IMR-90 (cell line): ENCODE results near the gene PIAS1. TPM values are rescaled to one million over a fixed set of nuclear protein-coding genes. Genes with fewer than 3 reads are reported as not detected.

Source experiments
- ATAC-seq: fragments of 200-7000 bp; cut with Tn5 transposase; 2 replicates; pipeline ENCODE4 v1.9.1; 2020; ENCODE audit warnings: low read depth, mild to moderate bottlenecking, moderate library complexity
- BruUV-seq: library from RNA; stranded (reverse); fragments of 400-500 nt; replicated peaks from 2 replicates; lab custom pipeline; 2021; lab: Mats Ljungman, UMichigan
- CTCF ChIA-PET: fragments of 300-600 bp; formaldehyde crosslinking; extraction: SDS; loops from one replicate; lab custom pipeline; 2021; ENCODE audit warnings: antibody characterized with exemption; lab: Yijun Ruan, JAX
- POLR2A ChIA-PET: fragments of 300-600 bp; sonication (Branson Sonifier 250); formaldehyde crosslinking; loops from one replicate; lab custom pipeline; 2022; ENCODE audit warnings: antibody characterized with exemption; ENCODE audit not compliant: unreplicated experiment; lab: Charles Lee
- DNase-seq: peaks from one replicate; pipeline ENCODE4 v3.0.0; 2013
- H2AFZ ChIP-seq: replicated peaks from 2 replicates; pipeline ENCODE3; 2013; ENCODE audit warnings: low read length, mild to moderate bottlenecking; ENCODE audit not compliant: poor library complexity
- H2AK5ac ChIP-seq: 2 replicates; pipeline ENCODE4 v1.6.1; 2013; ENCODE audit warnings: low read depth, low read length, inconsistent platforms
- H2AK9ac ChIP-seq: replicated peaks from 2 replicates; pipeline ENCODE3; 2013; ENCODE audit warnings: mild to moderate bottlenecking, low read depth, low read length, moderate library complexity; ENCODE audit not compliant: poor library complexity
- H2BK120ac ChIP-seq: 2 replicates; pipeline ENCODE4 v1.6.1; 2013; ENCODE audit warnings: low read depth, low read length, inconsistent platforms
- H2BK15ac ChIP-seq: 3 replicates; pipeline ENCODE4 v1.6.1; 2013; ENCODE audit warnings: low read depth, low read length, inconsistent platforms
- H2BK20ac ChIP-seq: 2 replicates; pipeline ENCODE4 v1.6.1; 2013; ENCODE audit warnings: low read depth, mild to moderate bottlenecking, inconsistent platforms, low read length, moderate library complexity
- H2BK5ac ChIP-seq: 2 replicates; pipeline ENCODE4 v1.6.1; 2013; ENCODE audit warnings: mild to moderate bottlenecking, low read depth, low read length, inconsistent platforms; ENCODE audit not compliant: poor library complexity, severe bottlenecking
- H3K14ac ChIP-seq: replicated peaks from 2 replicates; pipeline ENCODE4 v1.6.1; 2013; ENCODE audit warnings: low read depth, low read length, inconsistent platforms
- H3K18ac ChIP-seq: 2 replicates; pipeline ENCODE4 v1.6.1; 2013; ENCODE audit warnings: low read depth, low read length, control low read depth
- H3K23ac ChIP-seq: 2 replicates; pipeline ENCODE4 v1.6.1; 2013; ENCODE audit warnings: low read depth, low read length, inconsistent platforms
- H3K27ac ChIP-seq: 2 replicates; pipeline ENCODE4 v1.5.1; 2013; ENCODE audit warnings: mild to moderate bottlenecking, control low read depth, low read length; ENCODE audit not compliant: insufficient read depth
- H3K27me3 ChIP-seq: 2 replicates; pipeline ENCODE4 v1.6.1; 2013; ENCODE audit warnings: low read length; ENCODE audit not compliant: control insufficient read depth, insufficient read depth
- H3K36me3 ChIP-seq: 2 replicates; pipeline ENCODE4 v1.6.1; 2013; ENCODE audit warnings: low read length, mixed read lengths; ENCODE audit not compliant: control insufficient read depth, insufficient read depth
- H3K4ac ChIP-seq: 2 replicates; pipeline ENCODE4 v1.6.1; 2013; ENCODE audit warnings: low read depth, low read length, inconsistent platforms
- H3K4me1 ChIP-seq: 2 replicates; pipeline ENCODE4 v1.6.1; 2013; ENCODE audit warnings: low read length, mixed read lengths; ENCODE audit not compliant: control insufficient read depth, insufficient read depth
- H3K4me2 ChIP-seq: 2 replicates; pipeline ENCODE4 v1.6.1; 2013; ENCODE audit warnings: low read depth, mild to moderate bottlenecking, control low read depth, low read length, moderate library complexity
- H3K4me3 ChIP-seq: 2 replicates; pipeline ENCODE4 v1.5.1; 2013; ENCODE audit warnings: low read depth, mild to moderate bottlenecking, control low read depth, low read length, moderate library complexity; ENCODE audit not compliant: insufficient read depth
- H3K56ac ChIP-seq: 2 replicates; pipeline ENCODE4 v1.6.1; 2013; ENCODE audit warnings: low read length, inconsistent platforms; ENCODE audit not compliant: insufficient read depth; ENCODE audit errors: extremely low read depth
- H3K79me1 ChIP-seq, 2 experiments: 2 replicates each; pipeline ENCODE4 v1.6.1; 2013; ENCODE audit warnings: low read length in 2 of 2, inconsistent platforms in 1 of 2, low read depth in 1 of 2
- H3K9ac ChIP-seq: 2 replicates; pipeline ENCODE4 v1.6.1; 2013; ENCODE audit warnings: low read depth, low read length, control low read depth
- H3K9me1 ChIP-seq: 2 replicates; pipeline ENCODE4 v1.6.1; 2013; ENCODE audit warnings: low read length, inconsistent platforms; ENCODE audit not compliant: insufficient read depth
- H3K9me3 ChIP-seq: 2 replicates; pipeline ENCODE4 v1.6.1; 2013; ENCODE audit warnings: low read length; ENCODE audit not compliant: control insufficient read depth, insufficient read depth
- H4K20me1 ChIP-seq: 2 replicates; pipeline ENCODE4 v1.6.1; 2013; ENCODE audit warnings: low read length, inconsistent platforms; ENCODE audit not compliant: insufficient read depth
- H4K5ac ChIP-seq: 2 replicates; pipeline ENCODE4 v1.6.1; 2013; ENCODE audit warnings: mild to moderate bottlenecking, low read depth, low read length, control low read depth
- H4K8ac ChIP-seq, 2 experiments: 2 replicates each; pipeline ENCODE4 v1.6.1; 2013; ENCODE audit warnings: low read depth in 2 of 2, low read length in 2 of 2, control low read depth in 1 of 2, inconsistent platforms in 1 of 2
- H4K91ac ChIP-seq: 2 replicates; pipeline ENCODE4 v1.6.1; 2013; ENCODE audit warnings: low read depth, low read length, inconsistent platforms; ENCODE audit not compliant: insufficient read depth
- MAFK ChIP-seq: IDR thresholded peaks from 2 replicates; pipeline ENCODE4 v1.6.1; 2012; ENCODE audit warnings: low read depth, low read length, improper control_type of control experiment
- RAD21 ChIP-seq: IDR thresholded peaks from 2 replicates; pipeline ENCODE4 v1.6.1; 2012; ENCODE audit warnings: low read length, improper control_type of control experiment
- WGBS, 2 experiments: methylation state at CpG; one replicate each; pipeline versions ENCODE4 v1.1.5 to v1.1.7; 2013; ENCODE audit warnings: missing lambda C conversion rate in 2 of 2; ENCODE audit not compliant: insufficient read length in 1 of 2; ENCODE audit errors: extremely low coverage in 2 of 2; 5-methylcytosine and 5-hydroxymethylcytosine counted together
- dilution Hi-C: fragments of 300-500 bp; cut with HindIII; formaldehyde crosslinking; loops from one replicate; pipeline ENCODE4 v1.14.3; 2018; ENCODE audit warnings: low sequenced_read_pairs; ENCODE audit not compliant: unreplicated experiment
- in situ Hi-C: fragments of 300-500 bp; cut with MboI; formaldehyde crosslinking; loops from 3 replicates; pipeline ENCODE4 v1.14.3; 2019; ENCODE audit warnings: low sequenced_read_pairs, inconsistent platforms, mixed read lengths
- intact Hi-C: fragments of 100-400 bp; cut with micrococcal nuclease; formaldehyde crosslinking; loops from 2 replicates; pipeline ENCODE4 v1.10.0; 2022
- polyA plus RNA-seq, 3 experiments: library from polyadenylated mRNA; depleted of rRNA; stranded (reverse); fragments of >200 nt; gene quantifications; 2 replicates each; pipeline ENCODE4 v1.2.3, GENCODE V29; 2012; ENCODE audit warnings: low replicate concordance in 1 of 3
- total RNA-seq: library from RNA; depleted of rRNA; stranded (reverse); fragments of >200 nt; gene quantifications from 2 replicates; pipeline ENCODE4 v1.2.3, GENCODE V29; 2012

Gene PIAS1
- total and polyA plus RNA-seq, 2 of the 4 experiments (the other 2 are of a cell fraction): 20.0 to 63.6 TPM

- Histone ChIP-seq H4K91ac (no peak overlapping the region), H4K20me1 (peaks cover 8% of the 10 kb centered on the region; the same call in 1 of the 2 replicates), H3K4me1 (peaks cover 8% of the 10 kb centered on the region), H2AK9ac (no peak overlapping the region), H2AK5ac (no peak overlapping the region), H3K9ac (no peak overlapping the region), H3K56ac (no peak overlapping the region), H2BK15ac (no peak overlapping the region), H4K5ac (no peak overlapping the region), H3K4me2 (no peak overlapping the region), H3K27me3 (no peaks in the 10 kb centered on the region), H3K9me3 (no peaks in the 10 kb centered on the region), H3K9me1 (peaks cover 3% of the 10 kb centered on the region; the same call in 1 of the 2 replicates), H2BK20ac (no peak overlapping the region), H3K27ac (no peak overlapping the region), H3K79me1 (peaks cover 4 to 15% of the 10 kb centered on the region in 2 experiments; a peak in 3 of 4 replicates), H2AFZ (no peak overlapping the region), H3K18ac (no peak overlapping the region), H3K23ac (peak overlapping the region; percentile 25; the same call in 1 of the 2 replicates), H4K8ac (no peak overlapping the region; a peak in 1 of 4 replicates), H3K4me3 (no peak overlapping the region), H3K14ac (no peak overlapping the region), H3K36me3 (peaks cover 17% of the 10 kb centered on the region), H2BK120ac (no peak overlapping the region), H2BK5ac (no peak overlapping the region), H3K4ac (no peak overlapping the region)
- in situ Hi-C loops: no loop called here
- DNase-seq: no peak
- ATAC-seq: no peak
- TF ChIP-seq RAD21 (no peak), MAFK (peak; percentile 49; the same call in 1 of the 2 replicates)
- no TSS peak for BruUV-seq
- dilution Hi-C loops: no loop called here
- intact Hi-C loops: no loop called here
- ChIA-PET CTCF (no interaction called here), POLR2A (no interaction called here)
- WGBS, 2 experiments: 92% methylated on average over 2 of the region's 5 CpGs; no CpG with 5 or more reads in 1 of the 2 experiments
Measured at GRCh38 chr15:68184616-68185480, 130.7 kb downstream of the PIAS1 start.
